Thyroid gland (tissue), 4 donors: ENCODE measurements around the gene SCYL1.

ENCODE experiments used
- CTCF ChIP-seq, 6 experiments: fragments of 200-600 bp in 3 of 6; fragments of 450-650 bp in 3 of 6; sonication (generic) in 3 of 6; IDR thresholded peaks; one replicate each; pipeline ENCODE4 v1.5.1; 2016 to 2019; ENCODE audit warnings: antibody characterized with exemption in 6 of 6, mild to moderate bottlenecking in 2 of 6, inconsistent platforms in 1 of 6, moderate library complexity in 1 of 6
- POLR2A ChIP-seq, 2 donors: fragments of 450-650 bp; IDR thresholded peaks; one replicate each; pipeline ENCODE4 v1.6.1; 2017; ENCODE audit warnings: antibody characterized with exemption in 2 of 2, mild to moderate bottlenecking in 2 of 2, moderate library complexity in 1 of 2

GRCh38 chr11:65492387-65492636 lies 32.6 kb upstream of the SCYL1 start:
- TF ChIP-seq CTCF (IDR thresholded peaks at IDR 0.05) = no peak
- TF ChIP-seq POLR2A (IDR thresholded peaks at IDR 0.05) = no peak
